ENCODE measurements around the gene IGFN1.
"Not testable (repeated sequence)": the region's sequence is repeated elsewhere in the genome, so short reads cannot be mapped to it uniquely, and the experiment has no call there.

The IGFN1 gene

DNA sequence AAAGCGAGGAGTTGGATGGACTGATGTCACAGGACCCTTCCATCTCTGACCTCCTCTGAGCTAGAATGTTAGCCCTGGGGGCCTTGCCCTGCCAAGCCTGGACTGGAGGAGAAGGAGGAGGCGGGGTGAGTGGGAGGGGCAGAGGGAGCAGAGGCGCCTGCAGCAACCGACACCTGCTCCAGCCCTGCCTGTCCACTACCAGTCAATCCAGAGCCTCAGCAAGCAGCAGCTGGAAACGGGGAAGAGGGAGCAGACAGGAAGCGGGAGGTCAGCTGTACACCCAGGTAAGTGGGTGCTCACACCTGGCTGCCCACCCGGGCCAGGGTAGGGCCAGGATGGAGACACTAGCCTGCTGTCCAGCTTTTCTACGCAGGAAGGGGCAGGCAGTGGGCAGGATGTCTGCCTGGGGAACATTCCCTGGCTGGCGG is at the start of gene IGFN1:
TSS of gene IGFN1 (plus strand) at position 201 of the 428 bp plus-strand sequence. CDS start 2,470 bp downstream, outside the sequence.
- DNase-seq: no peak

- no peak for DNase-seq
These were observed 49.7 kb upstream of the IGFN1 start for GRCh38 chr1:201140941-201141260.

- DNase-seq: no peak
These were observed 49.2 kb upstream of the IGFN1 start for GRCh38 chr1:201141418-201141817.

GRCh38 chr1:201142011-201142848 is 48.4 kb upstream of the IGFN1 start:
- no peak for DNase-seq

DNA sequence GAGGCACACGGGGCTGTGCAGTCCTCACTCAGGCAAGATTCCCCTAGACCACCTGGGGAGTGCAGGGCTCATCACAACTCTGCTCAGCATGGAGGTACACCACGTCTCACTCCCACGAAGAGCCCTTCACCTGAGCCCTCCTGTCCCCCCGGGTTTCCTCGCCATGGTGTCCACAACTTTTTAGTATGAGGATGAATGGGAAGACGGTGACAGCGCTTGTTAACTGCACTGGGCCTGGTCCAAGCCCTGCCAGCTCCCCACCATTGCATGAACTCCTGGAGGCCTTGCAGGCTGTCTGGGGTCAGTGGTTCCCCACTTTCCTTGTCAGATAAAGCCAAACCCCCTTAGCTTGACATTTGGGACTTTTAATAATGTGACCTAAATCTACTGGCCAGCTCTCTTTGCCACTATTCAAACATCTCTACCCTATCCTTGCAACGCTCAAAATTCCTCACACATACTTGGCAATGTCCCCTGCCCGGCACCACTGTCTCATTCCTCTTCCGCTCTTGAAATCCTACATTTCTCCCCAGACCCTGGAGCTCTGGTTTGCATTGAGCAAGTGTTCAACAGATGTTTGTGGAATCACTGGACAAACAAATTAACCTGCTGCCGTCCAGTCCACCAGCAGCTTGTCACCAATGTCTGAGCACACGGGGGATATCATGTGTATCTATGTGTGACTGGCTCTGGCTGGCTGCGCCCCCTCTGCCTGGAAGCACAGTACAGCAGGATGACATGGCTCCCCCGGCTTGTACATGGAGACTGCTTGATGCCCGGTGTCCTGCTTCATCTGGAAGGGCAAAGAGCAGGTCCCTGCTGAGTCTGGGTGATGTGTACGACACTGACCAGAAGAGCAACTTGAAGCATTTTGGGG is 47.5 kb upstream of the IGFN1 start:
- no peak for DNase-seq

DNA sequence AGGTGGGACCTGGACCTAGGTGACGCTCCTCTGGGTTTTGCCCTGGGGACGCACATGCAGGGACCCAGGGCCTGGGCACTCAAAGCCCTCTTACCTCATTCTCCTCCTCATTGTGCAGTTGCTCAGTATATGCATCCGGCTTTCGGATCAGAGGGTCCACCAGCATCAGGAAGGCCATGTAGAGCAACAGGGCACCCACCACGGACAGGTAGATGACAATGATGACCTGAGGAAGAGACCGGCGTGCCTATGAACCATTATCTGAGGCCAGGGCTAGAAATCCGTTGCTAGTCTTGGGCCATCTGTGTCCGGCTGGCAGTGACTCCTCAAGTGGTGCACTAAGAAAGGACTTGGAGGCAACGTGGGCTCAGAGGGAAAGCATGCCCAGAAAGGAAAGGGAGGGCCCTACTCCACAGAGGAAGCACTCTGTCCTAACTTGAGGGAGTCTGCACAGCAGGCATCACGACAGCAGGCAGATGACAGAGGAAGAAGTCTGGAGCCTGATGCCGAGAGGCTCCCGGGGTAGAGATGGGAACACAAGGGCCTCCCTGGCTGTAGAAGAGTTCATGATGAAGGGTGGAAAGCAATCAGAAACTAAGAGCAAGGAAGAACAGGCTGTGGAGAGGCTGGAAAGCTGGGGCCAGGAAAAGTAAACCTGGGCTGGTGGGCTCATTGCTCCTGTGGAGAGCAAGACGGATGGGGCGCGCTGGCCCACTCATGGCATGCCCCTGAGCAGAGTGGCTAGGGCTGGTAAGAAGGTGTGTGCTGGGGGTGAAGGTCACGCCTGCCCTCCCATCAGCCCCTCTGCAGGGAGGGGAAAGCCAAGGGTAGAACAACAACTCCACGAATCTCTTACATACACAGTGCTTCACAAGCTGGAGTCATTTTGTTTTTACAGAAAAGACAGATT is 46.6 kb upstream of the IGFN1 start:
- DNase-seq: no peak

- DNase-seq: no peak
These were observed 45.9 kb upstream of the IGFN1 start for GRCh38 chr1:201144701-201145100.

DNA sequence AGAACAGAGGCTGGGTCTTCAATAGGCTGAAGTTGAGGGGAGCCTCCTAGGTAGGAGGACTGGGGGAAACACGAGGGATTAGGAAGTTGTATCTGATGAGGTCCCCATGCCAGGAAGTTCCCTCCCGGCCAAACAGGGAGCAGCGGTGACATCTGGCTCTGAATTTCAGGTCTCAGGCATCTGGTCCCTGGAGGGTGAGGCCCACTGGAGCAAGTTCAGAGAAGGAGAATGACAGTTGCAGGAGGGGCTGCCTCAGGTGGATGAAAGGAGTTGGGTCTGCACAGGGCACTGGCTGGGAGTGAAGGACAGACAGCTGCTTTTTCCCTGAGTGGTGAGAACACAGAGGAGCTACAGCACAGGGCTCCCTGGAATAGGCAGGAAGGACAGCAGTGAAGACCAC is 45.5 kb upstream of the IGFN1 start:
- no peak for DNase-seq

GRCh38 chr1:201145816-201146215 is 44.8 kb upstream of the IGFN1 start:
- DNase-seq: no peak

DNA sequence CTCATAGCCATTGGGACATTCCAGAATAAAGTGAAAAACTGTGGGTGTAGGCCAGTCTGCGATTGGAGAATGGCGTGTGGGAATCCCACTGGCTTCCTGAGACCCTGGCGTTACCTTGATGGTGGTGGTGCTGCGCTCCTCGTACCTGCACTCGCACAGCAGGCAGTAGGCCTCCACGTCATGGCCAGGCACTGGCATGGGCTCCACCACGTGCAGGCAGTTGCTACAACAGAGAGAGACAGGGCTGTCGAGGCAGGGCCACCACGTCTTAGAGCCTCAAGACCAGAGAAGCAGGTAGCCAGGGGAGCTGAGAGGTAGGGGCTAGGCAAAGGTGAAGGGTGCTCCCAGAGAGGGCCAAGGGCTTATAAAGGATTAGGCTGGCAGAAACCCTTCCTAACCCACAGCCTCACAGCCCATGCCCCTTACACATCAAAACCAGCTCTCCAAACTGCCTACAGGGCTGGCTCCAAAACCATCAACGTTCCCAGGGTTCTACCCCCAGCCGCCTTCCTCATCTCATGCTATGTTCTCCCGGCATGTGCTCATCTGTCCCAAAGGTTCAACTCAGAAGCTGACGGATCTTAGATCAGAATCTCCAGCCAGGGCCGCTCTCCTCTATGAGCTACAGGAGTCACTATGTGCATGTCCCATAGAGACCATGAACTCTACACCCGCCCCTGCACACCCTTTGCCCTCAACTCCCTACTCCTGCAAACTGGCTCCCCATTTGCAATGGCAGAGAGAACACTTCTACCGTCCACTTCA is 43.8 kb upstream of the IGFN1 start:
- DNase-seq: no peak

DNA sequence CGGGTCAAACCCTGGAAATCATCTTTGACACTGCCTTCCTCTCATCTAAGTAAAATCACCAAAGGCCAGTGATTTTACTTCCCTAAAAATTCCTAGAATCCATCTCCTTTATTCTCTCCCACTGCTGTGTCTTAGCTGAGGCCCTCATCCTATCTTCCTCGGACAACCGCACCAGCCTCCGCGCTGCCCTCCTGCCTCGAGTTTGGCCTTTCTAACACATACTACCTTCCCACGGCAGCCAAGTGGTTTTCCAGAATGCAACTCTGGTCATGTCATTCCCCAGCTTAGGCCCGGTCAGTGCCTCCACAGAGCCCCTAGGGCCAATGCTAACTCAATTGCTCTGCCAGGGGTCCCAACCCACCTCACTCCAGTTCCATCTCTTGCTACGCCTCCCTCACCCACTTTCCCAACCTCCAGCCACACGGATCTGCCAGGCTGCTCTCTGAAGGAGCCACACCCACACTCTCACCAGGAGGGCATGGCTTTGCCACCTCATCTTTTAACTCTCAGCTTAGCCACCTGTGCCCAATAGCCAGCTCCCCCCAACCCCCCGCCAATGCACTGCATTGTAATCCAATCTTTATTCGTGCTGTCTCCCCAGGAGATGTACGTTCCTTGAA is 43.1 kb upstream of the IGFN1 start:
- no peak for DNase-seq

DNA sequence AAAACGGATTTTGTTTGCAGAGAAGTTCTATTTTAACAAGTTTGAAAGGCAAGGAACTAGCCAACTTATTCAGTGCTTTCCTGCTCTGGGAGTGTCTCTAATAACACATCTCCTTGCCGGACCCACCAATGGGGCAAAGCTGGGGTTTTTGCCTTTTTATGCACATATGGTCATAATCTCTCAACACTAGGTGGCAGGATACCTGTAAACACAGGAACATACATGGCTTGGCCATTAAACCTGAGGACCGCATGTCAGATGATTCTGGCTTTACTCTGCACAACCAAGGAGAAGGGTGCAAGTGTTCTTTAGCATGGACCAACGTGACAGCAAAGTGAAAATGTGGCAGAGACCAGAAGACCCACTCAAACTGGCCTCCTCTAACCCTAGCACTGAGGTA is 41.2 kb upstream of the IGFN1 start:
- DNase-seq: no peak

DNA sequence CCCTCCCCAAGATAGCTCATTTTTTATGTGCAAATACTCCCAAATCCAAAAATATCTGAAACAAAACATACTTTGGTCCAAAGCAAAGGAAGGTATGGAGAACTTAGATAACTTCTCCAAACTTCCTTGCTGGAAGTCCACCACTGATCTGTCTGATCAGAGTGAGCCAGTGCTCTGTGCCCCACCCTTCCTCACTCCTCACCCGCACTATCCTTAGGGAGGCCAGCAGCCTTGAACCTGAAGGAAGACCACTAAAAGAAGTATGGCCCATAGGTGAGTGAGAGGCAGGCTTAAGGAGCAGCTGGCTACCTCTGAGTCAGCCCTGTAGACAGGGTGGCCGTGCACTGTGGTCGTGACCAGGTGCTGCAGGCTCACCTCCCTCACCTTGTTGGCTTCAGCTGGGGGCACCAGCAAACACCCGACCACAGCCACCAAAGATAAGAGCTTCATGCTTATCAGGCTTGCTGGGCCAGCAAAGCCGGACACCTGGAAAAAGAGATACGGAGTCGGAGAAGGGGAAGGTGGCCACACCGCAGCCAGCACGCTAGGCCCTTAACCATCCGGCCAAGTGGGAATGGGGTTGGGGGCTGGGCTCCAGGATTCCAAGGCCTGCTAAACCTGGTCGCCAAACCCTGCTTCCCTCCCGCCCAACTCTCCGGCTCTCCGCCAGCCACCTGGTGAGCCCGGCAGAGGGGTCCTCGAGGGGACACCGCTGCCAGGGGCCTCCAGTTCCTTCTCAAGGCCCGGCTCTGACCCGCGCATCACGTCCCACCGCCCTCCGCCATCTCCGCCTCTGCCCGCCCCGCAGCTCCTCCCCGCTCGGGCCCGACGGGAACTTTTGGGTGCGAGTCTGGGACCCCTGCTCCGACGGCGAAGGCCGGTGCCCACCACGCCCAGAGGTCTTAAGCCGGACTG is 36.9 kb upstream of the IGFN1 start:
- no peak for DNase-seq

GRCh38 chr1:201154389-201155165 is 36.0 kb upstream of the IGFN1 start, which contains the start of gene TMEM9:
Gene TMEM9 (minus strand): TSS chr1:201154474. CDS start chr1:201153923, 551 bp downstream.
- DNase-seq: peak; percentile 98

DNA sequence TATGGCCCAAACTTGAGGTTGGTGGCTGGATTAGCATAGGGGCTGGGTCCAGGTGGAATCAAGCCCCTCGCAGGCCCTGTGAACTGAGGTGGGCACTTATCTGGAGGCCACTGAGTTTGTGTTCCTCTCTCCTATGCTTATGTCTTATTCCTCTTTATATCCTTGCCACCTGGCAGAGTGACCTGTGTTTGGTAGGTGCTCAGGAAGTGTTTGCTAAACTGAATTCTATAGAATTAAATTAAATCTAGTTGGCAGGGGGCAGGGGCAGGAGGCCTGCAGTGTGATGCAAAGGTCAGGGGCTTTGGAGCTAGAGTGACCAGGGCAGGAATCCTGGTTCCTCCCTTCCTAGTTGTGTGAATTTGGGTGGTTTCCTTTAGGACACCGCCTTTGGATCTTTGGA is 35.3 kb upstream of the IGFN1 start:
- no peak for DNase-seq

- DNase-seq: no peak
These were observed 34.3 kb upstream of the IGFN1 start for GRCh38 chr1:201156346-201156745.

DNA sequence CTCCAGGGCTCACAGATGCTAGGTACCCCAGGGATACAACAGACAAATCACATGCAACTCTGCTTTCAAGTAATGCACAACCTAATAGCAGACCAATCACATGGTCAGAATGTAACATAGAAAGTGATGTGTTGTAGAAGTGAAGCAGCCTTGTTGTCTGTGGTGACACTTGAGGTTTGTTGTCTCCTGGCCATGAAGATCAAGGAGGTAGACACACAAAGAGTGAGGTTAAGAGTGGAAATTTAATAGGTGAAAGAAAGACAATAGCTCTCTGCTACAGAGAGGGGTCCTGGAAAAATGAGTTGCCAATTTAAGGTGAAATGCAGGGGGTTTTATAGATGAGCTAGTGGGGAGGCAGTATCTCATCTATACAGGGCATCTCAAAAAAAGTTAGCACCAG is 33.8 kb upstream of the IGFN1 start:
- no peak for DNase-seq

- no peak for DNase-seq
These were observed 32.7 kb upstream of the IGFN1 start for GRCh38 chr1:201157949-201158348.

DNA sequence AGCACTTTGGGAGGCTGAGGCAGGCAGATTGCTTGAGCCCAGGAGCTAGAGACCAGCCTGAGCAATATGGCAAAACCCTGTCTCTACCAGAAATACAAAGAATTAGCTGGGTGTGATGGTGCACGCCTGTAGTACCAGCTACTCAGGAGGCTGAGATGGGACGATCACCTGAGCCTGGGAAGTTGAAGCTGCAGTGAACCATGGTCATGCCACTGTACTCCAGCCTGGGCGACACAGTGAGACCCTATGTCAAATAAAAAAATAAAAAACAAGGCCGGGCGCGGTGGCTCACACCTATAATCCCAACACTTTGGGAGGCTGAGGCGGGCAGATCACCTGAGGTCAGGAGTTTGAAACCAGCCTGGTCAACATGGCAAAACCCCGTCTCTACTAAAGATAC is 27.6 kb upstream of the IGFN1 start:
- not testable (repeated sequence) for DNase-seq

DNA sequence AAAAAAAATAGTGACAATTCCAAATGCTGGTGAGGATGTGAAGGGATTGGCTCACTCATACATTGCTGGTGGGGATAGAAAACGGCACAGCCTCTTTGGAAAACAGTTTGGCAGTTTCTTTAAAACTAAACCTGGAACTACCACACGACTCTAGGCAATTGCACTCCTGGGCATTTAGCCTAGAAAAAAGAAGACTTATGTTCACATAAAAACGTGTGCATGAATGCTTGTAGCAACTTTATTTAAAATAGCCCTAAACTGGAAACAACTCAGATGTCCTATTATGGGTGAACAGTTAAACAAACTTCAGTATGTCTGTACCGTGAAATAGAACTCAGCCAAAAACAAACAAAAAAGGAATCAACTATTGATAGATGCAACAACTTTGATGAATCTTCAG is 26.9 kb upstream of the IGFN1 start:
- no peak for DNase-seq

Data from left hindlimb (tissue), 1 donor.